SU-DHL-6 (cell line): ENCODE measurements around the gene MAPK11.

Source experiments
- CTCF ChIP-seq: fragments of 200-600 bp; sonication (generic); IDR thresholded peaks from one replicate; pipeline ENCODE4 v1.5.1; 2017; ENCODE audit warnings: antibody characterized with exemption, mild to moderate bottlenecking, low read length, moderate library complexity; ENCODE audit not compliant: insufficient read depth, poor library complexity, severe bottlenecking
- EZH2phosphoT487 ChIP-seq: fragments of 200-600 bp; sonication (generic), shearing (Covaris generic); conservative IDR thresholded peaks from 2 replicates; pipeline ENCODE4 v1.6.1; 2018; ENCODE audit warnings: mild to moderate bottlenecking, antibody characterized with exemption, low read length, moderate library complexity, mixed read lengths

- TF ChIP-seq CTCF = no peak
- TF ChIP-seq EZH2phosphoT487 = no peak
Observed at GRCh38 chr22:50267591-50268390, 2.4 kb downstream of the MAPK11 start.
